ENCODE measurements around the gene CKS1B. TPM values are rescaled to one million over a fixed set of nuclear protein-coding genes. Genes with fewer than 3 reads are reported as not detected.

The CKS1B gene
- total RNA-seq, 2 donors from 2014 or later = 202 to 308 TPM

- peak; percentile 11 to 25 for ATAC-seq
- peak overlapping the region in 1 of 2 donors; percentile 54 for H3K27ac Mint-ChIP-seq
Observed at GRCh38 chr1:155023627-155024026, 49.1 kb downstream of the CKS1B start.

GRCh38 chr1:155024315-155024714, 49.8 kb downstream of the CKS1B start:
- no peak for DNase-seq (ENCODE audit: low spot score in 2 of 2)
- peak overlapping the region in 1 of 2 donors; percentile 30 for H3K27ac Mint-ChIP-seq
- peaks cover 5% of the 10 kb centered on the region in 2 donors for H3K36me3 Mint-ChIP-seq
- no peak for ATAC-seq
- H3K9me3 Mint-ChIP-seq = no peaks in the 10 kb centered on the region

More at GRCh38 chr1:155023627-155024026, 49.1 kb downstream of the CKS1B start:
- H3K9me3 Mint-ChIP-seq = no peaks in the 10 kb centered on the region
- H3K36me3 Mint-ChIP-seq = peaks cover 7 to 10% of the 10 kb centered on the region in 2 donors
- no peak for DNase-seq (ENCODE audit: low spot score in 2 of 2)

GRCh38 chr1:155026154-155026553, 51.7 kb downstream of the CKS1B start:
- Mint-ChIP-seq H3K36me3 (no peaks in the 10 kb centered on the region), H3K9me3 (no peaks in the 10 kb centered on the region), H3K27ac (no peak overlapping the region)
- no peak for ATAC-seq
- DNase-seq (ENCODE audit: low spot score in 2 of 2) = no peak

GRCh38 chr1:155026588-155026987, 52.1 kb downstream of the CKS1B start:
- H3K27ac Mint-ChIP-seq = no peak overlapping the region
- DNase-seq (ENCODE audit: low spot score in 2 of 2) (no peak), ATAC-seq (peak; percentile 41 to 48)
- no peaks in the 10 kb centered on the region for H3K36me3 Mint-ChIP-seq
- no peaks in the 10 kb centered on the region for H3K9me3 Mint-ChIP-seq

Other genes starting within 250 kb of the CKS1B start
- gene KCNN3, start 104.4 kb upstream of the CKS1B start, total RNA-seq = under 1 TPM; 0.04 to 0.32 TPM
- gene PMVK, start 38.0 kb upstream of the CKS1B start, total RNA-seq = 10 to 100 TPM; 12.2 to 34.2 TPM
- 10 to 100 TPM; 40.9 to 41.1 TPM for gene PBXIP1, start 18.6 kb upstream of the CKS1B start, total RNA-seq
- 10 to 100 TPM; 27.7 to 55.3 TPM for gene PYGO2, start 12.9 kb upstream of the CKS1B start, total RNA-seq
- gene SHC1, start 3.9 kb upstream of the CKS1B start, total RNA-seq = 10 to 100 TPM; 50.3 to 76.2 TPM
- 10 to 100 TPM; 40.8 to 41.9 TPM for gene FLAD1, start 8.7 kb downstream of the CKS1B start, total RNA-seq
- gene LENEP, start 18.9 kb downstream of the CKS1B start, total RNA-seq = under 1 TPM; 0.66 to 0.68 TPM
- gene ZBTB7B, start 28.1 kb downstream of the CKS1B start, total RNA-seq = 100 to 1,000 TPM in 1 of 2 donors, 10 to 100 TPM in 1; 97.4 to 184 TPM
- gene DCST2, start 59.1 kb downstream of the CKS1B start, total RNA-seq = 1 to 10 TPM; 1.5 to 1.8 TPM
- gene DCST1, start 59.1 kb downstream of the CKS1B start, total RNA-seq = under 1 TPM in 1 of 2 donors, not detected in 1; 0.34 TPM
- gene ADAM15, start 76.6 kb downstream of the CKS1B start, total RNA-seq = 10 to 100 TPM; 49.9 to 52.8 TPM
- gene EFNA4, start 89.1 kb downstream of the CKS1B start, total RNA-seq = 1 to 10 TPM; 5.7 to 9.5 TPM
- 10 to 100 TPM in 1 of 2 donors, 1 to 10 TPM in 1; 1.7 to 12.6 TPM for gene EFNA3, start 104.2 kb downstream of the CKS1B start, total RNA-seq
- gene EFNA1, start 153.2 kb downstream of the CKS1B start, total RNA-seq = 1 to 10 TPM in 1 of 2 donors, under 1 TPM in 1; 0.68 to 1.6 TPM
- 10 to 100 TPM; 47.4 to 49.4 TPM for gene SLC50A1, start 161.2 kb downstream of the CKS1B start, total RNA-seq
- gene DPM3, start 165.8 kb downstream of the CKS1B start, total RNA-seq = 10 to 100 TPM; 26.4 to 40.8 TPM
- 100 to 1,000 TPM; 106 to 162 TPM for gene KRTCAP2, start 198.6 kb downstream of the CKS1B start, total RNA-seq
- gene TRIM46, start 199.2 kb downstream of the CKS1B start, total RNA-seq = 10 to 100 TPM in 1 of 2 donors, 1 to 10 TPM in 1; 6.8 to 15.2 TPM
- gene THBS3, start 233.2 kb downstream of the CKS1B start, total RNA-seq = 10 to 100 TPM; 17.2 to 23.6 TPM
- gene MTX1, start 234.0 kb downstream of the CKS1B start, total RNA-seq = 10 to 100 TPM; 46.6 to 57.2 TPM